Astrocyte (in vitro differentiated cells and primary cell): ENCODE results near the gene ST6GALNAC6.

ENCODE experiments used
- EZH2 ChIP-seq: IDR thresholded peaks from 2 replicates; pipeline ENCODE4 v1.6.1; 2012; ENCODE audit warnings: mild to moderate bottlenecking, low read length, inconsistent platforms; ENCODE audit not compliant: insufficient read depth
- TF ChIP-seq, protein P1 (sequence below): IDR thresholded peaks from 2 replicates; pipeline ENCODE4 v1.5.1; 2011; ENCODE audit warnings: low read depth, mild to moderate bottlenecking, inconsistent platforms, low read length, moderate library complexity; ENCODE audit not compliant: insufficient read depth

DNA sequence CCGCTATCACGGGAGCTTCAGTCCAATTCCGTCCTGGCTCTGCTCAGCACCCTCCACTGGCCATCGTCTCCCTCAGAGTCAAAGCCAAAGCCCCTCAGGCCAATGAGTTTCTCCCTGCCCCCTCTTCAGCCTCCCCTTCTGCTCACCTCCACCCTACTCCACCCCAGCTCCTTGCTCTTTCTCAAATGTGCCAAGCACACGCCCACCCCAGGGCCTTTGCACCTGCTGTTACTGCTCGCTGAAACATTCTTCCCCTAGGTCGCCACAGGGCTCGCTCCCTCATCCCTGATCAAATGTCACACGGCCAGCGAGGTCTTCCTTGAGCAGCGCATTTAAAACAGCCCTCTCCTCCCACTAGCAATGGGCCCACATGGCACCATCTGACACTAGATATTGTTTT, 38.6 kb downstream of the ST6GALNAC6 start:
- no peak for TF ChIP-seq EZH2
- TF ChIP-seq, protein P1, sequence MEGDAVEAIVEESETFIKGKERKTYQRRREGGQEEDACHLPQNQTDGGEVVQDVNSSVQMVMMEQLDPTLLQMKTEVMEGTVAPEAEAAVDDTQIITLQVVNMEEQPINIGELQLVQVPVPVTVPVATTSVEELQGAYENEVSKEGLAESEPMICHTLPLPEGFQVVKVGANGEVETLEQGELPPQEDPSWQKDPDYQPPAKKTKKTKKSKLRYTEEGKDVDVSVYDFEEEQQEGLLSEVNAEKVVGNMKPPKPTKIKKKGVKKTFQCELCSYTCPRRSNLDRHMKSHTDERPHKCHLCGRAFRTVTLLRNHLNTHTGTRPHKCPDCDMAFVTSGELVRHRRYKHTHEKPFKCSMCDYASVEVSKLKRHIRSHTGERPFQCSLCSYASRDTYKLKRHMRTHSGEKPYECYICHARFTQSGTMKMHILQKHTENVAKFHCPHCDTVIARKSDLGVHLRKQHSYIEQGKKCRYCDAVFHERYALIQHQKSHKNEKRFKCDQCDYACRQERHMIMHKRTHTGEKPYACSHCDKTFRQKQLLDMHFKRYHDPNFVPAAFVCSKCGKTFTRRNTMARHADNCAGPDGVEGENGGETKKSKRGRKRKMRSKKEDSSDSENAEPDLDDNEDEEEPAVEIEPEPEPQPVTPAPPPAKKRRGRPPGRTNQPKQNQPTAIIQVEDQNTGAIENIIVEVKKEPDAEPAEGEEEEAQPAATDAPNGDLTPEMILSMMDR, result no peak
